K562 (cell line): Measurements from ENCODE around the gene HAUS7. TPM values are rescaled to one million over a fixed set of nuclear protein-coding genes. Genes with fewer than 3 reads are reported as not detected.

Source experiments
- ATAC-seq: fragments of 200-7000 bp; cut with Tn5 transposase; 3 replicates; pipeline ENCODE4 v1.9.1; 2020; ENCODE audit warnings: moderate library complexity
- BruUV-seq: library from RNA; stranded (reverse); fragments of 400-500 nt; replicated peaks from 2 replicates; lab custom pipeline; 2021; lab: Mats Ljungman, UMichigan
- CTCF ChIA-PET: fragments of 300-600 bp; formaldehyde crosslinking; extraction: SDS; loops from one replicate; lab custom pipeline; 2021; ENCODE audit warnings: low intra/inter-chr PET ratio; lab: Yijun Ruan, JAX
- POLR2A ChIA-PET: fragments of 300-600, 350-650 bp; sonication (Branson Sonifier 250); formaldehyde crosslinking; extraction: SDS; loops from one replicate; lab custom pipeline; 2021; ENCODE audit warnings: antibody characterized with exemption, inconsistent platforms; lab: Yijun Ruan, JAX
- DNase-seq, 4 experiments: peaks; one replicate each; pipeline versions ENCODE4 v3.0.0 to v3.0.0-alpha.2; 2011 to 2018; ENCODE audit warnings: low spot score in 3 of 4, mixed read lengths in 3 of 4; ENCODE audit errors: extremely low read depth in 1 of 4
- FAIRE-seq: peaks from 2 replicates; lab custom pipeline; 2011; peaks lifted over from hg19 to GRCh38; lab: Jason Lieb, UNC
- H2AFZ ChIP-seq: 2 replicates; pipeline ENCODE4 v1.6.0; 2011; ENCODE audit warnings: low read depth, low read length, control low read depth, inconsistent platforms
- H3K27ac ChIP-seq: fragments of 200-600 bp; 3 replicates; pipeline ENCODE4 v1.8.0; 2011; ENCODE audit warnings: low read depth, mild to moderate bottlenecking, control low read depth, inconsistent platforms, low read length, moderate library complexity, mixed read lengths; ENCODE audit errors: extremely low read depth
- H3K27me3 ChIP-seq, 2 experiments: fragments of 300-600 bp in 1 of 2; 2 replicates in 1 of 2; 3 replicates in 1 of 2; pipeline versions ENCODE4 v1.6.0 to v1.8.0; 2011; ENCODE audit warnings: inconsistent platforms in 2 of 2, low read length in 2 of 2, mild to moderate bottlenecking in 1 of 2, mixed read lengths in 1 of 2, moderate library complexity in 1 of 2; ENCODE audit not compliant: control insufficient read depth in 2 of 2, insufficient read depth in 2 of 2
- H3K36me3 ChIP-seq: fragments of 300-600 bp; 3 replicates; pipeline ENCODE4 v1.8.0; 2011; ENCODE audit warnings: mild to moderate bottlenecking, low read length, inconsistent platforms; ENCODE audit not compliant: control insufficient read depth, insufficient read depth
- H3K4me1 ChIP-seq, 2 experiments: fragments of 200-600 bp in 1 of 2; replicated peaks in 1 of 2; 2 replicates in 1 of 2; 3 replicates in 1 of 2; pipeline versions ENCODE4 v1.5.1 to v1.8.0; 2011; ENCODE audit warnings: inconsistent platforms in 2 of 2, low read length in 2 of 2, mild to moderate bottlenecking in 1 of 2, mixed read lengths in 1 of 2, moderate library complexity in 1 of 2; ENCODE audit not compliant: control insufficient read depth in 2 of 2, insufficient read depth in 2 of 2
- H3K4me2 ChIP-seq: 2 replicates; pipeline ENCODE4 v1.6.1; 2011; ENCODE audit warnings: low read length, control low read depth, inconsistent platforms, mixed read lengths; ENCODE audit not compliant: insufficient read depth
- H3K4me3 ChIP-seq: fragments of 200-600 bp; sonication (generic), shearing (Covaris generic); 2 replicates; pipeline ENCODE4 v1.5.1; 2016; ENCODE audit warnings: control low read depth, inconsistent platforms
- H3K79me2 ChIP-seq: fragments of 200-600 bp; 3 replicates; pipeline ENCODE4 v1.8.0; 2011; ENCODE audit warnings: low read length, inconsistent platforms; ENCODE audit not compliant: control insufficient read depth, insufficient read depth
- H3K9ac ChIP-seq, 2 experiments: 2 replicates each; pipeline versions ENCODE4 v1.6.0 to v1.6.1; 2011; ENCODE audit warnings: low read depth in 2 of 2, low read length in 2 of 2, control low read depth in 1 of 2, inconsistent platforms in 1 of 2, mild to moderate bottlenecking in 1 of 2, mixed read lengths in 1 of 2; ENCODE audit not compliant: insufficient read depth in 1 of 2
- H3K9me1 ChIP-seq: one replicate; pipeline ENCODE4 v1.6.0; 2011; ENCODE audit warnings: inconsistent platforms, mild to moderate bottlenecking, low read length, moderate library complexity; ENCODE audit not compliant: control insufficient read depth, insufficient read depth
- H3K9me3 ChIP-seq: replicated peaks from 2 replicates; pipeline ENCODE4 v1.5.1; 2011; ENCODE audit warnings: low read depth, low read length, inconsistent platforms; ENCODE audit not compliant: control insufficient read depth, insufficient read depth
- H4K20me1 ChIP-seq: replicated peaks from 2 replicates; pipeline ENCODE4 v1.6.1; 2011; ENCODE audit warnings: low read length, inconsistent platforms, mixed read lengths; ENCODE audit not compliant: control insufficient read depth, insufficient read depth
- ARHGAP35 ChIP-seq: fragments of 450-650 bp; IDR thresholded peaks from 2 replicates; pipeline ENCODE4 v1.6.1; 2018; ENCODE audit not compliant: partially characterized antibody
- ARID3A ChIP-seq: IDR thresholded peaks from 2 replicates; pipeline ENCODE4 v1.6.1; 2012; ENCODE audit warnings: low read depth, low read length, improper control_type of control experiment, borderline replicate concordance
- CBX1 ChIP-seq: sonication (generic); IDR thresholded peaks from 2 replicates; pipeline ENCODE4 v1.6.1; 2016; ENCODE audit warnings: antibody characterized with exemption, low read depth, mild to moderate bottlenecking
- CEBPG ChIP-seq, 3 experiments: fragments of 200-800 bp in 1 of 3; sonication (Bioruptor generic) in 1 of 3; sonication (generic) in 1 of 3; formaldehyde crosslinking in 1 of 3; IDR thresholded peaks in 2 of 3; conservative IDR thresholded peaks in 1 of 3; 2 replicates each; pipeline versions ENCODE4 v1.6.1 to v1.8.0; 2016 to 2022; ENCODE audit warnings: missing compliant biosample characterization in 2 of 3, missing genetic modification characterization in 2 of 3, mild to moderate bottlenecking in 1 of 3, missing genetic modification reagents in 1 of 3
- GATA2 ChIP-seq: sonication (generic); formaldehyde crosslinking; IDR thresholded peaks from 2 replicates; pipeline ENCODE4 v1.4.0; 2020; ENCODE audit warnings: mild to moderate bottlenecking, missing genetic modification reagents
- IRF1 ChIP-seq: sonication (generic); formaldehyde crosslinking; IDR thresholded peaks from 2 replicates; pipeline ENCODE4 v1.8.0; 2022; ENCODE audit warnings: missing genetic modification reagents, mild to moderate bottlenecking, borderline replicate concordance
- KAT8 ChIP-seq: fragments of 450-650 bp; IDR thresholded peaks from 2 replicates; pipeline ENCODE4 v1.6.1; 2016; ENCODE audit warnings: low read depth, mild to moderate bottlenecking
- NR2C1 ChIP-seq, 2 experiments: fragments of 450-650 bp; IDR thresholded peaks; 2 replicates each; pipeline ENCODE4 v1.6.1; 2017; ENCODE audit warnings: mild to moderate bottlenecking in 2 of 2, antibody characterized with exemption in 1 of 2, inconsistent platforms in 1 of 2, missing compliant biosample characterization in 1 of 2, missing genetic modification characterization in 1 of 2
- PHF8 ChIP-seq: fragments of 200-600 bp; sonication (generic); IDR thresholded peaks from 2 replicates; pipeline ENCODE4 v1.6.1; 2012; ENCODE audit warnings: mixed run types, mild to moderate bottlenecking, inconsistent platforms, low read length, moderate library complexity, borderline replicate concordance
- RFX1 ChIP-seq: fragments of 450-650 bp; IDR thresholded peaks from 2 replicates; pipeline ENCODE4 v1.6.1; 2016; ENCODE audit warnings: mild to moderate bottlenecking, moderate library complexity
- SAP30 ChIP-seq: fragments of 200-600 bp; sonication (generic); IDR thresholded peaks from 2 replicates; pipeline ENCODE4 v1.6.1; 2012; ENCODE audit warnings: borderline replicate concordance, low read depth, mild to moderate bottlenecking, moderate library complexity, low read length, control low read depth, inconsistent platforms; ENCODE audit not compliant: insufficient read depth, poor library complexity, severe bottlenecking
- SMARCE1 ChIP-seq: fragments of 450-650 bp; IDR thresholded peaks from 2 replicates; pipeline ENCODE4 v1.7.1; 2016; ENCODE audit warnings: mild to moderate bottlenecking
- SNIP1 ChIP-seq: fragments of 450-650 bp; IDR thresholded peaks from 2 replicates; pipeline ENCODE4 v1.7.1; 2017; ENCODE audit warnings: low read depth, mild to moderate bottlenecking
- SREBF1 ChIP-seq: fragments of 150-350 bp; IDR thresholded peaks from 2 replicates; pipeline ENCODE4 v1.6.1; 2014; ENCODE audit warnings: antibody characterized with exemption, low read depth, low read length, borderline replicate concordance
- THRAP3 ChIP-seq: fragments of 450-650 bp; IDR thresholded peaks from 2 replicates; pipeline ENCODE4 v1.6.1; 2016; ENCODE audit warnings: mild to moderate bottlenecking, inconsistent platforms, borderline replicate concordance
- ZBTB43 ChIP-seq: sonication (generic); formaldehyde crosslinking; IDR thresholded peaks from 2 replicates; pipeline ENCODE4 v1.8.0; 2023; ENCODE audit warnings: mild to moderate bottlenecking, missing genetic modification reagents
- ZNF212 ChIP-seq: fragments of 450-650 bp; formaldehyde crosslinking; IDR thresholded peaks from 2 replicates; pipeline ENCODE4 v1.4.0; 2020; ENCODE audit warnings: mild to moderate bottlenecking
- ZNF586 ChIP-seq: fragments of 450-650 bp; formaldehyde crosslinking; conservative IDR thresholded peaks from 2 replicates; pipeline ENCODE4 v1.4.0; 2020; ENCODE audit warnings: mild to moderate bottlenecking, moderate library complexity
- WGBS: fragments of 100-300 bp; shearing (Covaris generic); methylation state at CpG from one replicate; pipeline ENCODE4 v1.1.6; 2016; ENCODE audit warnings: low coverage, mixed read lengths; ENCODE audit not compliant: insufficient coverage; ENCODE audit errors: missing lambda C conversion rate; 5-methylcytosine and 5-hydroxymethylcytosine counted together
- in situ Hi-C: fragments of 300-500 bp; cut with MboI; formaldehyde crosslinking; loops from 4 replicates; pipeline ENCODE4 v1.15.0; 2018; ENCODE audit warnings: inconsistent platforms, mixed read lengths
- intact Hi-C: fragments of 100-400 bp; cut with micrococcal nuclease; formaldehyde crosslinking; loops from 2 replicates; pipeline ENCODE4 v1.14.2; 2022
- polyA plus RNA-seq, 8 experiments: library from polyadenylated mRNA; depleted of rRNA in 4 of 8; stranded (reverse) in 5 of 8; unstranded in 3 of 8; fragments of >200 nt; fragmentation: Nextera tagmentation in 2 of 8; fragmentation: Illumina TruSeq in 1 of 8; extraction: Ambion mirVana in 2 of 8; extraction: Trizol in 1 of 8; gene quantifications; 2 replicates each; pipeline versions ENCODE4 v1.2.1 to v1.2.3, GENCODE V29; 2011 to 2014; ENCODE audit warnings: inconsistent platforms in 1 of 8, missing spikeins in 1 of 8
- total RNA-seq, 7 experiments: library from RNA; depleted of rRNA in 6 of 7; stranded (reverse); fragments of >200 nt in 6 of 7; fragmentation: Illumina TruSeq in 2 of 7; extraction: Trizol in 2 of 7; gene quantifications; 2 replicates each; pipeline versions ENCODE4 v1.2.1 to v1.2.3, GENCODE V29; 2011 to 2021; ENCODE audit warnings: low replicate concordance in 1 of 7

The HAUS7 gene
- total and polyA plus RNA-seq, 9 of the 15 experiments (the other 6 are each of a cell fraction or from before 2014, with no cell fraction given): 10.0 to 94.9 (median 48.8) TPM

- H3K4me2 ChIP-seq: no peak overlapping the region
- H3K9ac ChIP-seq: no peak overlapping the region; a peak in 1 of 4 replicates
- H3K27ac ChIP-seq: no peak overlapping the region
- H3K79me2 ChIP-seq: no peaks in the 10 kb centered on the region
- intact Hi-C loops (no loop called here), in situ Hi-C loops (no loop called here)
- ChIA-PET CTCF (no interaction called here), POLR2A (interaction anchor here (0.6 to 0.7 kb wide), 2 partner anchors 10 to 13 kb away, joined by 3 read pairs; no protein-coding TSS in a partner anchor)
- H3K4me3 ChIP-seq: no peak overlapping the region
- H3K4me1 ChIP-seq: peaks cover 4 to 47% of the 10 kb centered on the region in 2 experiments; a peak in 4 of 5 replicates
- 54% methylated on average over 4 of the region's 16 CpGs for WGBS
- no peaks in the 10 kb centered on the region for H3K9me3 ChIP-seq
- H2AFZ ChIP-seq: no peak overlapping the region
- FAIRE-seq (no peak), ATAC-seq (no peak), DNase-seq (no peak)
- H3K36me3 ChIP-seq: no peaks in the 10 kb centered on the region
- H3K27me3 ChIP-seq: no peaks in the 10 kb centered on the region
- no peaks in the 10 kb centered on the region for H3K9me1 ChIP-seq
- no TSS peak for BruUV-seq
- no peaks in the 10 kb centered on the region for H4K20me1 ChIP-seq
- TF ChIP-seq GATA2 (CRISPR knock-in tag) (no peak), SREBF1 (no peak), NR2C1 (IDR thresholded peaks at IDR 0.05) (no peak), NR2C1 (tag; IDR thresholded peaks at IDR 0.05) (no peak), ZNF586 (CRISPR knock-in tag) (no peak), SMARCE1 (no peak), CBX1 (no peak), RFX1 (no peak), SAP30 (no peak), THRAP3 (no peak), CEBPG (CRISPR knock-in tag; IDR thresholded peaks at IDR 0.05) (no peak), CEBPG (tag; conservative IDR thresholded peaks at IDR 0.05 in 1 of 2, IDR thresholded peaks at IDR 0.05 in 1 of 2) (no peak), ARHGAP35 (no peak), KAT8 (no peak), SNIP1 (no peak), IRF1 (CRISPR knock-in tag) (no peak), ZNF212 (CRISPR knock-in tag) (no peak), ARID3A (no peak), ZBTB43 (CRISPR knock-in tag) (no peak), PHF8 (no peak)
Measured at GRCh38 chrX:153476666-153477363, 6.4 kb upstream of the HAUS7 start.
